ENCODE results near the gene PLCD1. TPM values are rescaled to one million over a fixed set of nuclear protein-coding genes. Genes with fewer than 3 reads are reported as not detected.

PLCD1 gene
- total RNA-seq, 1 donor from 2014 or later: 6.5 TPM

- no peak for ATAC-seq (ENCODE audit: low read depth)
- CTCF ChIA-PET: interaction anchor here (1.1 kb wide), 1 partner anchor 11 kb away, joined by 3 read pairs; no protein-coding TSS in a partner anchor
- no peaks in the 10 kb centered on the region for H3K36me3 Mint-ChIP-seq (ENCODE audit: low read depth)
- H3K4me3 Mint-ChIP-seq: no peak overlapping the region
- no peaks in the 10 kb centered on the region for H3K4me1 Mint-ChIP-seq
- POLR2A ChIA-PET: no interaction called here
- peaks cover 5% of the 10 kb centered on the region for H3K27me3 Mint-ChIP-seq
- no peaks in the 10 kb centered on the region for H3K9me3 Mint-ChIP-seq
- intact Hi-C loops (cut with micrococcal nuclease): no loop called here
- TF ChIP-seq, protein P1, sequence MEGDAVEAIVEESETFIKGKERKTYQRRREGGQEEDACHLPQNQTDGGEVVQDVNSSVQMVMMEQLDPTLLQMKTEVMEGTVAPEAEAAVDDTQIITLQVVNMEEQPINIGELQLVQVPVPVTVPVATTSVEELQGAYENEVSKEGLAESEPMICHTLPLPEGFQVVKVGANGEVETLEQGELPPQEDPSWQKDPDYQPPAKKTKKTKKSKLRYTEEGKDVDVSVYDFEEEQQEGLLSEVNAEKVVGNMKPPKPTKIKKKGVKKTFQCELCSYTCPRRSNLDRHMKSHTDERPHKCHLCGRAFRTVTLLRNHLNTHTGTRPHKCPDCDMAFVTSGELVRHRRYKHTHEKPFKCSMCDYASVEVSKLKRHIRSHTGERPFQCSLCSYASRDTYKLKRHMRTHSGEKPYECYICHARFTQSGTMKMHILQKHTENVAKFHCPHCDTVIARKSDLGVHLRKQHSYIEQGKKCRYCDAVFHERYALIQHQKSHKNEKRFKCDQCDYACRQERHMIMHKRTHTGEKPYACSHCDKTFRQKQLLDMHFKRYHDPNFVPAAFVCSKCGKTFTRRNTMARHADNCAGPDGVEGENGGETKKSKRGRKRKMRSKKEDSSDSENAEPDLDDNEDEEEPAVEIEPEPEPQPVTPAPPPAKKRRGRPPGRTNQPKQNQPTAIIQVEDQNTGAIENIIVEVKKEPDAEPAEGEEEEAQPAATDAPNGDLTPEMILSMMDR (IDR thresholded peaks at IDR 0.05): no peak
- no peak for DNase-seq
- no peak overlapping the region for H3K27ac Mint-ChIP-seq
Measured at GRCh38 chr3:37963635-37964034, 65.8 kb downstream of the PLCD1 start.

DNA sequence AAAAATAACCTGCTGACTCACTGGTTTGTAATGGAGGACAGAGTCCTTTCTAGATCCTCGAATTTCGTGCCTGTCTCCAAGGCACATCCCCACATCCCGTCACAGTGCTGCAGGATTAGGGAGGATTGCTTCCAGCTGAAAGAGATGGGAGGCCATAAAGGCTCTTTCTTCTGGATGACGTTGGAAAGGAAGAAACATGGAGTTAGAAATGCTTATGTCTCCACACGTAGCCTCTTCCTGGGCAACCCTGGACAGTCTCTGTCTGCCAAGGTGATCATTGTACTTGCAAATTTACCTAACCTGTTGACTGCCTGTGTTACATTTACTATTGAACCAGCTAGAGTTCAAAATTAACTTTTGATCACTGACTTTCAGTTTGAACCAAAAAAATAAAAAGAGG lies 66.4 kb downstream of the PLCD1 start:
- CTCF ChIA-PET: interaction anchor here (1.1 kb wide), 1 partner anchor 12 kb away, joined by 3 read pairs; no protein-coding TSS in a partner anchor
- no peak overlapping the region for H3K27ac Mint-ChIP-seq

DNA sequence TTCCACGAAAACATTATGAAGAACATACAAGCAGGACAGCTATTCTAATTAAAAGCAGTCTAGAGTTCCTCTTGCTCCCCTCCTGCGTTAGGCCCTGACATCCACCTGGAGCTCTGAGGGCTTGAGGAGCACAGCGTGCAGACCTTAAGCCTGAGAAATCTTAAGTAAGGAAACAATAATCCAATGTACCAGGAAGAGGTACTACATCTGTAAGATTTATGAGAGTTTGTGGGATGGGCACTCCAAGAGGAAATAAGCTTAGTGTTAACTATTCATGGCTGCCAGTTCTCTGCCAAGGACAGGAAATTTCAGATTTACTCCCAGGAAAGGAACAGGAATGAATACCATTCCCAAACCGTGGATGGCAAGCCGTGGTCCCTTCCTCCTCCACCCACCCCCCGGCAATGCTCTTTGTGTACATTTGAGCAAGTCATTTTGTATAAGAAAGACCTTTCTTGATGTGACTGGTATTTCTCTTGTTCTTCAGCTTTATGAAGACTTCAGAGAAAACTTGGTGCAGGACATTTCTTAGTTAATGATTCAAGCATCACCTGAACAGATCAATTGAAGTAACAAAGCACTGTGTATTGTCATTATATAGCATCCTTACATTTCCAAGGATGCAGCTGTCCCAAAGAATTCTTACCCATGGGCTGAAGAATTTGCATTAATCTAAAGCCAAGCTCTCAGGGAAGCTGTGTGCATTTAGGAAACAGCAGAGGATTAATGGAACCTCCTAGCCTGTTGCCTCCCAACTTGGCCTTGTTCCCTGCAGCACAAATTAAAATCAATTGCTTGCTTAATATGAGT lies 67.6 kb downstream of the PLCD1 start:
- Mint-ChIP-seq H3K9me3 (no peaks in the 10 kb centered on the region), H3K27me3 (peaks cover 5% of the 10 kb centered on the region), H3K4me3 (no peak overlapping the region), H3K36me3 (ENCODE audit: low read depth) (no peaks in the 10 kb centered on the region), H3K4me1 (peaks cover 7% of the 10 kb centered on the region), H3K27ac (no peak overlapping the region)
- CTCF ChIA-PET: no interaction called here
- ATAC-seq (ENCODE audit: low read depth) (no peak), DNase-seq (no peak)
- intact Hi-C loops (cut with micrococcal nuclease): no loop called here
- TF ChIP-seq, protein P1 (IDR thresholded peaks at IDR 0.05): no peak
- POLR2A ChIA-PET: no interaction called here

More for the DNA sequence above, 66.4 kb downstream of the PLCD1 start:
- no peak for ATAC-seq (ENCODE audit: low read depth)
- Mint-ChIP-seq H3K9me3 (no peaks in the 10 kb centered on the region), H3K4me1 (no peaks in the 10 kb centered on the region), H3K27me3 (peaks cover 5% of the 10 kb centered on the region), H3K4me3 (no peak overlapping the region), H3K36me3 (ENCODE audit: low read depth) (no peaks in the 10 kb centered on the region)
- no peak for DNase-seq
- TF ChIP-seq, protein P1 (IDR thresholded peaks at IDR 0.05): no peak
- intact Hi-C loops (cut with micrococcal nuclease): no loop called here
- POLR2A ChIA-PET: no interaction called here

DNA sequence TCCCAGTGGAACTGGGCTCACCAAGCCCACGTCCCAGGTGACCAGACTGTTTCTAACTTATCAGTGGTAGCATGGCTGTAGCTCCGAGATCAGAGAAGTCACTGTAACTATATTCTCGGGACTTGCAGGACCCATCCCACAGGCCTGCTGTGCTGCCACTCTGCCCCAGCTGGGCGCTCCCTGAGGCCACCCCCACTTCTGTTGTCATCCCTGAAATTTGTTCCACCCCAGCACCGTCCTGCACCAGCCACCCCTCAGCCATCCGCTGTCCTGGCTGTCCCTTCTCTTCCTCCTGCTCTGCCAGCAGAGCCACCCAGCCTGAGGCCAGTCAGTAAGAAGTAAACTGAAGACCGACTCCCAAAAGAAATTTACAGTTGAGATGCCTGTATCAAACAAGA lies 71.9 kb downstream of the PLCD1 start:
- peaks cover 2% of the 10 kb centered on the region for H3K9me3 Mint-ChIP-seq
- ChIA-PET CTCF (no interaction called here), POLR2A (no interaction called here)
- DNase-seq: no peak
- no peak for ATAC-seq (ENCODE audit: low read depth)
- H3K27ac Mint-ChIP-seq: no peak overlapping the region
- H3K36me3 Mint-ChIP-seq (ENCODE audit: low read depth): no peaks in the 10 kb centered on the region
- intact Hi-C loops (cut with micrococcal nuclease): no loop called here
- no peaks in the 10 kb centered on the region for H3K27me3 Mint-ChIP-seq
- H3K4me3 Mint-ChIP-seq: no peak overlapping the region
- TF ChIP-seq, protein P1 (IDR thresholded peaks at IDR 0.05): no peak
- peaks cover 19% of the 10 kb centered on the region for H3K4me1 Mint-ChIP-seq

Other genes starting within 250 kb of the PLCD1 start
- not detected in 2 replicates for gene CTDSPL, start 167.8 kb downstream of the PLCD1 start, total RNA-seq
- gene VILL, start 38.9 kb downstream of the PLCD1 start, total RNA-seq: 21.6 and 23.8 TPM in 2 replicates
- gene DLEC1, start 9.6 kb upstream of the PLCD1 start, total RNA-seq: 0.10 and 0.11 TPM in 2 replicates
- 78.1 and 79.6 TPM in 2 replicates for gene ACAA1, start 107.5 kb upstream of the PLCD1 start, total RNA-seq
- 60.1 and 62.7 TPM in 2 replicates for gene MYD88, start 109.0 kb upstream of the PLCD1 start, total RNA-seq
- gene OXSR1, start 135.9 kb upstream of the PLCD1 start, total RNA-seq: 34.8 and 40.2 TPM in 2 replicates
- 0.20 and 0.51 TPM in 2 replicates for gene SLC22A13, start 236.2 kb upstream of the PLCD1 start, total RNA-seq

Measured in activated B cell treated with CpG ODN at 0.5 μM for 24 hours (primary cell).